ENCODE results near the gene SLC35F3.
"Not testable (repeated sequence)": the region's sequence is repeated elsewhere in the genome, so short reads cannot be mapped to it uniquely, and the experiment has no call there.

Gene SLC35F3

GRCh38 chr1:234152344-234152743 is 247.9 kb downstream of the SLC35F3 start:
- not testable (repeated sequence) for DNase-seq

GRCh38 chr1:234154320-234155251 is 250.1 kb downstream of the SLC35F3 start:
- DNase-seq = no peak

- no peak for DNase-seq
These were observed 258.2 kb downstream of the SLC35F3 start for GRCh38 chr1:234162661-234163060.

- no peak for DNase-seq
These were observed 258.9 kb downstream of the SLC35F3 start for GRCh38 chr1:234163267-234163919.

- DNase-seq = no peak
These were observed 259.7 kb downstream of the SLC35F3 start for GRCh38 chr1:234164098-234164709.

- no peak for DNase-seq
These were observed 263.7 kb downstream of the SLC35F3 start for GRCh38 chr1:234168061-234168724.

- DNase-seq = no peak
These were observed 264.8 kb downstream of the SLC35F3 start for GRCh38 chr1:234169161-234169849.

- no peak for DNase-seq
These were observed 265.6 kb downstream of the SLC35F3 start for GRCh38 chr1:234170067-234170466.

GRCh38 chr1:234170622-234171021 is 266.1 kb downstream of the SLC35F3 start:
- no peak for DNase-seq

- DNase-seq = no peak
These were observed 269.5 kb downstream of the SLC35F3 start for GRCh38 chr1:234173968-234174367.

- no peak for DNase-seq
These were observed 270.9 kb downstream of the SLC35F3 start for GRCh38 chr1:234175363-234175762.

GRCh38 chr1:234176000-234176399 is 271.5 kb downstream of the SLC35F3 start:
- no peak for DNase-seq

- DNase-seq = not testable (repeated sequence)
These were observed 272.4 kb downstream of the SLC35F3 start for GRCh38 chr1:234176847-234177246.

GRCh38 chr1:234185438-234185837 is 281.0 kb downstream of the SLC35F3 start:
- no peak for DNase-seq

- DNase-seq = no peak
These were observed 281.7 kb downstream of the SLC35F3 start for GRCh38 chr1:234186037-234186688.

- DNase-seq = no peak
These were observed 283.9 kb downstream of the SLC35F3 start for GRCh38 chr1:234188454-234188792.

GRCh38 chr1:234197839-234198238 is 293.4 kb downstream of the SLC35F3 start:
- DNase-seq = no peak

- DNase-seq = no peak
These were observed 295.1 kb downstream of the SLC35F3 start for GRCh38 chr1:234199476-234200127.

GRCh38 chr1:234200566-234200965 is 296.1 kb downstream of the SLC35F3 start:
- no peak for DNase-seq

- DNase-seq = no peak
These were observed 297.1 kb downstream of the SLC35F3 start for GRCh38 chr1:234201600-234201999.

GRCh38 chr1:234205966-234206365 is 301.5 kb downstream of the SLC35F3 start:
- DNase-seq = no peak

Measured in activated CD8-positive, alpha-beta memory T cell treated with anti-CD3 and anti-CD28 coated beads for 24 hours (primary cell).